ENCODE data around the gene PHAX.

DNA sequence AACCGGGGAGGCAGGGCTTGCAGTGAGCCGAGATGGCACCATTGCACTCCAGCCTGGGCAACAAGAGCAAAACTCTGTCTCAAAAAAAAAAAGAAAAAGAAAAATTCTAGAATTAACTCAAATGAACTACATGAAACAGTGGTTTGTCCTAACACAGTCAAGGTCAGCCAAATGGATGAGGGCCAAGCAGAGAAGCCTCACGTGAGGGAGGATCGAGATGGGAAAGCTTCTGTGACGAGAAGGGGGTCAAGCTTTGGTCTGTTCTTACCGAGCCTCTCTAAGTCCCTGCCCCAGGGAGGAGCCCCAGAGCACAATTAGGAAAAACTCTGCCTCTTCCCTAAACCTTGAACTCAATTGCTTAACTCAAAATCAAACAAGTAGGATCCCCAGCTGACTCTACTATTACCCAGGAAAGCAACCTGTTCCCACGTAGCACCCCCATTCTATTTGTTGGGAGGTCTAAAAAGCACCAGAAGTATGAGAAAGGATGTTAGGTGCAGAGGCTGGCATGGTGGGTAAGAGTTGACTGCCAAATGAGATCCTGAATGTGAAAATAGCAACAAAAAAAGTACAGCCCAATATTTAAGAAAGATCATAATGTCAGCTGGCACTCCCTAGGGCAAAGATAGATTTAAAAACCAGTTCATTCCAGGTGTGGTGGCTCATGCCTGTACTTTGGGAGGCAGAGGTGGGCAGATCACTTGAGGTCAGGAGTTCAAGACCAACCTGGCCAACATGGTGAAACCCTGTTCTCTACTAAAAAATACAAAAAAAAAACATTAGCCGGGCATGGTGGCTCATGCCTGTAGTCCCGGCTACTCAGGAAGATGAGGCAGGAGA lies 13.0 kb upstream of the PHAX start:
- TF ChIP-seq POLR2A (IDR thresholded peaks at IDR 0.05; ENCODE audit: low read depth, low read length) (no peak), POLR2AphosphoS5 (IDR thresholded peaks at IDR 0.05; ENCODE audit: low read depth, low read length) (no peak), POU2F2 (IDR thresholded peaks at IDR 0.05; ENCODE audit: low read depth, low read length) (no peak), TAF1 (IDR thresholded peaks at IDR 0.05; ENCODE audit: low read depth, low read length) (no peak), SPI1 (IDR thresholded peaks at IDR 0.05; ENCODE audit: low read depth, low read length) (no peak)

All from GM12891 (cell line).